ENCODE data around the gene DIAPH3. TPM values are rescaled to one million over a fixed set of nuclear protein-coding genes. Genes with fewer than 3 reads are reported as not detected.

DIAPH3 gene
- total RNA-seq, 1 donor from 2014 or later = 11.4 TPM

DNA sequence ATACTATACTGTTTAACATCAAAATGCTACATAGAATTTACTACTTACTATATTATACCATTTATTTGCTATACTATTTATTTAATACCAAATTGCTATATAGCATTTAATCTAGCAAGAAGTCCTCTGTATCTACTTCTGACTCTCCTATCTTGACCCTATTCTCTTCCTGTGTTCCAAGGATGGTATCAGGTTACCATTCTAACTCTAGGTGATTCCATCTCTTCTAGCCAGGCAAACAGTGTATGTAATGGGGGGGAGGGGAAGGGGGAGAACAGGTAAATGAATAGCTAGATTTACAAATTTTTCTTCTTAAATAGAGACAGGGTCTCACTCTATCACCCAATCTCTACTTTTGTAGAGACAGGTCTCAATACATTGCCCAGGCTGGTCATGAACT lies 200.3 kb downstream of the DIAPH3 start:
- Mint-ChIP-seq H3K36me3 (ENCODE audit: insufficient read depth) (no peaks in the 10 kb centered on the region), H3K27me3 (no peaks in the 10 kb centered on the region), H3K9me3 (ENCODE audit: low read depth) (peaks cover 3% of the 10 kb centered on the region), H3K27ac (no peak overlapping the region), H3K4me3 (ENCODE audit: low read depth) (no peak overlapping the region), H3K4me1 (ENCODE audit: low read depth) (peaks cover 1% of the 10 kb centered on the region)
- TF ChIP-seq, protein P1, sequence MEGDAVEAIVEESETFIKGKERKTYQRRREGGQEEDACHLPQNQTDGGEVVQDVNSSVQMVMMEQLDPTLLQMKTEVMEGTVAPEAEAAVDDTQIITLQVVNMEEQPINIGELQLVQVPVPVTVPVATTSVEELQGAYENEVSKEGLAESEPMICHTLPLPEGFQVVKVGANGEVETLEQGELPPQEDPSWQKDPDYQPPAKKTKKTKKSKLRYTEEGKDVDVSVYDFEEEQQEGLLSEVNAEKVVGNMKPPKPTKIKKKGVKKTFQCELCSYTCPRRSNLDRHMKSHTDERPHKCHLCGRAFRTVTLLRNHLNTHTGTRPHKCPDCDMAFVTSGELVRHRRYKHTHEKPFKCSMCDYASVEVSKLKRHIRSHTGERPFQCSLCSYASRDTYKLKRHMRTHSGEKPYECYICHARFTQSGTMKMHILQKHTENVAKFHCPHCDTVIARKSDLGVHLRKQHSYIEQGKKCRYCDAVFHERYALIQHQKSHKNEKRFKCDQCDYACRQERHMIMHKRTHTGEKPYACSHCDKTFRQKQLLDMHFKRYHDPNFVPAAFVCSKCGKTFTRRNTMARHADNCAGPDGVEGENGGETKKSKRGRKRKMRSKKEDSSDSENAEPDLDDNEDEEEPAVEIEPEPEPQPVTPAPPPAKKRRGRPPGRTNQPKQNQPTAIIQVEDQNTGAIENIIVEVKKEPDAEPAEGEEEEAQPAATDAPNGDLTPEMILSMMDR (IDR thresholded peaks at IDR 0.05; ENCODE audit: unreplicated experiment) = no peak
- DNase-seq (ENCODE audit: low spot score, unreplicated experiment) = no peak

DNA sequence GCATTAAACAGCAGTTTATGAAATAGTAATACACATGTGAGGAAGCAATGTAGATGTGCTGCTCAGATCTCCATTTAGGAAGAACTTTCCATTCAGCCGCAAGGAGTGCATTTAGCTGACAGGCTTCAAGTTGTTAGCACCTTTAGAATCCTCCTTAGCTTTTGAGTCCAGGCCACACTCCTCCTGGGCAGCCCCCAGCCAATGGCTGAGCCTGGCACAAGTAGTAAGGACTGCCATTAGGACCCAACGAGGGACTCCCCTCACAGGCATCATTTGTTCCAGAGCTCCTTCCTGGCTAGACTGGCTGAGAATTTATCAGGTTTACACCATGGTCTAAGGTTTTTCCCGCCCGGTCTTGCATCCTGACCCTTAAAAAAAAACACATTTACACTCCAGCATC lies 201.4 kb downstream of the DIAPH3 start:
- TF ChIP-seq, protein P1 (IDR thresholded peaks at IDR 0.05; ENCODE audit: unreplicated experiment) = no peak

GRCh38 chr13:59960683-59961082 lies 203.0 kb downstream of the DIAPH3 start:
- Mint-ChIP-seq H3K27me3 (no peaks in the 10 kb centered on the region), H3K36me3 (ENCODE audit: insufficient read depth) (peaks cover 6% of the 10 kb centered on the region), H3K4me1 (ENCODE audit: low read depth) (peaks cover 1% of the 10 kb centered on the region), H3K4me3 (ENCODE audit: low read depth) (no peak overlapping the region), H3K27ac (no peak overlapping the region), H3K9me3 (ENCODE audit: low read depth) (peaks cover 5% of the 10 kb centered on the region)
- no peak for DNase-seq (ENCODE audit: low spot score, unreplicated experiment)
- TF ChIP-seq, protein P1 (IDR thresholded peaks at IDR 0.05; ENCODE audit: unreplicated experiment) = no peak

More for the DNA sequence above, 201.4 kb downstream of the DIAPH3 start:
- Mint-ChIP-seq H3K36me3 (ENCODE audit: insufficient read depth) (peaks cover 1% of the 10 kb centered on the region), H3K9me3 (ENCODE audit: low read depth) (peaks cover 3% of the 10 kb centered on the region), H3K4me3 (ENCODE audit: low read depth) (no peak overlapping the region), H3K27me3 (no peaks in the 10 kb centered on the region), H3K27ac (no peak overlapping the region), H3K4me1 (ENCODE audit: low read depth) (peaks cover 1% of the 10 kb centered on the region)
- DNase-seq (ENCODE audit: low spot score, unreplicated experiment) = no peak

GRCh38 chr13:59957438-59957837 lies 206.3 kb downstream of the DIAPH3 start:
- TF ChIP-seq, protein P1 (IDR thresholded peaks at IDR 0.05; ENCODE audit: unreplicated experiment) = no peak
- DNase-seq (ENCODE audit: low spot score, unreplicated experiment) = no peak
- Mint-ChIP-seq H3K27ac (no peak overlapping the region), H3K27me3 (no peaks in the 10 kb centered on the region), H3K4me3 (ENCODE audit: low read depth) (no peak overlapping the region), H3K36me3 (ENCODE audit: insufficient read depth) (peaks cover 9% of the 10 kb centered on the region), H3K9me3 (ENCODE audit: low read depth) (peaks cover 9% of the 10 kb centered on the region), H3K4me1 (ENCODE audit: low read depth) (no peaks in the 10 kb centered on the region)

- Mint-ChIP-seq H3K27me3 (no peaks in the 10 kb centered on the region), H3K4me1 (ENCODE audit: low read depth) (no peaks in the 10 kb centered on the region), H3K27ac (no peak overlapping the region), H3K4me3 (ENCODE audit: low read depth) (no peak overlapping the region), H3K36me3 (ENCODE audit: insufficient read depth) (peaks cover 9% of the 10 kb centered on the region), H3K9me3 (ENCODE audit: low read depth) (peaks cover 6% of the 10 kb centered on the region)
- DNase-seq (ENCODE audit: low spot score, unreplicated experiment) = no peak
- TF ChIP-seq, protein P1 (IDR thresholded peaks at IDR 0.05; ENCODE audit: unreplicated experiment) = no peak
Observed at GRCh38 chr13:59954601-59955000, 209.1 kb downstream of the DIAPH3 start.

Data from progenitor cell of endocrine pancreas (in vitro differentiated cells).